Glutamatergic neuron (in vitro differentiated cells): ENCODE measurements around the gene CHRNA1. TPM values are rescaled to one million over a fixed set of nuclear protein-coding genes. Genes with fewer than 3 reads are reported as not detected.

Experiments used
- DNase-seq: peaks from one replicate; pipeline ENCODE4 v3.0.0; 2022
- H3K27ac Mint-ChIP-seq: one replicate; pipeline ENCODE4 v1.8.0; 2020; ENCODE audit warnings: mild to moderate bottlenecking, mixed read lengths, inconsistent platforms; ENCODE audit not compliant: unreplicated experiment
- H3K27me3 Mint-ChIP-seq: one replicate; pipeline ENCODE4 v1.8.0; 2020; ENCODE audit warnings: mild to moderate bottlenecking, moderate library complexity, mixed read lengths, inconsistent platforms; ENCODE audit not compliant: unreplicated experiment
- H3K36me3 Mint-ChIP-seq: one replicate; pipeline ENCODE4 v1.8.0; 2020; ENCODE audit warnings: mild to moderate bottlenecking, mixed read lengths, inconsistent platforms; ENCODE audit not compliant: unreplicated experiment
- H3K4me1 Mint-ChIP-seq: one replicate; pipeline ENCODE4 v1.8.0; 2020; ENCODE audit warnings: mild to moderate bottlenecking, low read depth, mixed read lengths, inconsistent platforms; ENCODE audit not compliant: unreplicated experiment
- H3K4me3 Mint-ChIP-seq: one replicate; pipeline ENCODE4 v1.8.0; 2020; ENCODE audit warnings: mild to moderate bottlenecking, mixed read lengths, inconsistent platforms; ENCODE audit not compliant: unreplicated experiment
- H3K9me3 Mint-ChIP-seq: one replicate; pipeline ENCODE4 v1.8.0; 2020; ENCODE audit warnings: mild to moderate bottlenecking, moderate library complexity, mixed read lengths, inconsistent platforms; ENCODE audit not compliant: unreplicated experiment
- CTCF ChIP-seq: fragments of 200-600 bp; sonication (generic); IDR thresholded peaks from one replicate; pipeline ENCODE4 v1.5.0; 2021; ENCODE audit not compliant: partially characterized antibody, unreplicated experiment
- total RNA-seq: library from RNA; stranded (reverse); fragmentation: NEBNext Ultra II Directional; extraction: Animal tissue kit (Norgen Biotek cat#: 25700); gene quantifications from one replicate; pipeline ENCODE4 v1.2.1, GENCODE V29; 2021; ENCODE audit not compliant: unreplicated experiment

Gene CHRNA1
- total RNA-seq, 1 donor from 2014 or later = 161 TPM

- DNase-seq = no peak
- TF ChIP-seq CTCF = no peak
- no peaks in the 10 kb centered on the region for H3K27me3 Mint-ChIP-seq
- no peak overlapping the region for H3K4me3 Mint-ChIP-seq
- H3K9me3 Mint-ChIP-seq = no peaks in the 10 kb centered on the region
- H3K36me3 Mint-ChIP-seq = no peaks in the 10 kb centered on the region
- peaks cover 1% of the 10 kb centered on the region for H3K4me1 Mint-ChIP-seq
- H3K27ac Mint-ChIP-seq = no peak overlapping the region
These were observed 59.0 kb downstream of the CHRNA1 start for GRCh38 chr2:174705321-174705720.

- H3K27ac Mint-ChIP-seq = no peak overlapping the region
- TF ChIP-seq CTCF = no peak
- DNase-seq = no peak
- peaks cover 1% of the 10 kb centered on the region for H3K4me1 Mint-ChIP-seq
- no peak overlapping the region for H3K4me3 Mint-ChIP-seq
- H3K27me3 Mint-ChIP-seq = no peaks in the 10 kb centered on the region
- no peaks in the 10 kb centered on the region for H3K9me3 Mint-ChIP-seq
- H3K36me3 Mint-ChIP-seq = no peaks in the 10 kb centered on the region
These were observed 59.6 kb downstream of the CHRNA1 start for GRCh38 chr2:174704642-174705041.

GRCh38 chr2:174704061-174704460 is 60.2 kb downstream of the CHRNA1 start:
- no peaks in the 10 kb centered on the region for H3K9me3 Mint-ChIP-seq
- H3K27ac Mint-ChIP-seq = no peak overlapping the region
- no peak overlapping the region for H3K4me3 Mint-ChIP-seq
- no peaks in the 10 kb centered on the region for H3K36me3 Mint-ChIP-seq
- H3K4me1 Mint-ChIP-seq = peaks cover 1% of the 10 kb centered on the region
- TF ChIP-seq CTCF = no peak
- H3K27me3 Mint-ChIP-seq = no peaks in the 10 kb centered on the region
- no peak for DNase-seq

GRCh38 chr2:174703430-174703829 is 60.8 kb downstream of the CHRNA1 start:
- DNase-seq = no peak
- Mint-ChIP-seq H3K4me1 (peaks cover 1% of the 10 kb centered on the region), H3K9me3 (no peaks in the 10 kb centered on the region), H3K27me3 (no peaks in the 10 kb centered on the region), H3K4me3 (no peak overlapping the region), H3K36me3 (no peaks in the 10 kb centered on the region), H3K27ac (no peak overlapping the region)
- TF ChIP-seq CTCF = no peak

GRCh38 chr2:174702541-174702940 is 61.7 kb downstream of the CHRNA1 start:
- Mint-ChIP-seq H3K4me1 (peaks cover 1% of the 10 kb centered on the region), H3K27me3 (no peaks in the 10 kb centered on the region), H3K27ac (no peak overlapping the region), H3K4me3 (no peak overlapping the region), H3K9me3 (no peaks in the 10 kb centered on the region), H3K36me3 (no peaks in the 10 kb centered on the region)
- no peak for DNase-seq
- TF ChIP-seq CTCF = no peak
